IPS-20b (cell line): ENCODE data around the gene SEC14L6.
"Not testable (repeated sequence)": the region's sequence is repeated elsewhere in the genome, so short reads cannot be mapped to it uniquely, and the experiment has no call there.

Experiments used
- H3K27ac ChIP-seq: one replicate; pipeline ENCODE4 v1.5.1; 2013; ENCODE audit warnings: low read length
- H3K27me3 ChIP-seq: 2 replicates; pipeline ENCODE4 v1.6.1; 2013; ENCODE audit warnings: mild to moderate bottlenecking, low read length, inconsistent platforms; ENCODE audit not compliant: insufficient read depth
- H3K36me3 ChIP-seq: 2 replicates; pipeline ENCODE4 v1.6.1; 2013; ENCODE audit warnings: low read depth, mild to moderate bottlenecking, inconsistent platforms, low read length, moderate library complexity; ENCODE audit not compliant: insufficient read depth
- H3K4me1 ChIP-seq: 2 replicates; pipeline ENCODE4 v1.6.1; 2013; ENCODE audit warnings: mild to moderate bottlenecking, control low read depth, inconsistent platforms, low read length, moderate library complexity; ENCODE audit not compliant: insufficient read depth
- H3K4me3 ChIP-seq: 2 replicates; pipeline ENCODE4 v1.5.1; 2013; ENCODE audit warnings: mild to moderate bottlenecking, low read length, inconsistent platforms
- H3K9ac ChIP-seq: 2 replicates; pipeline ENCODE4 v1.6.1; 2013; ENCODE audit warnings: low read depth, mild to moderate bottlenecking, inconsistent platforms, low read length, moderate library complexity
- H3K9me3 ChIP-seq: 2 replicates; pipeline ENCODE4 v1.6.1; 2013; ENCODE audit warnings: mild to moderate bottlenecking, low read depth, low read length, inconsistent platforms; ENCODE audit not compliant: insufficient read depth

The SEC14L6 gene

GRCh38 chr22:30574997-30575671 lies 28.6 kb upstream of the SEC14L6 start:
- Histone ChIP-seq H3K4me1 (peaks cover 9% of the 10 kb centered on the region; the same call in 1 of the 2 replicates), H3K9me3 (no peaks in the 10 kb centered on the region), H3K9ac (peak overlapping the region; percentile 59), H3K27me3 (no peaks in the 10 kb centered on the region), H3K36me3 (peaks cover 47% of the 10 kb centered on the region), H3K4me3 (peak overlapping the region; percentile 62), H3K27ac (no peak overlapping the region)

DNA sequence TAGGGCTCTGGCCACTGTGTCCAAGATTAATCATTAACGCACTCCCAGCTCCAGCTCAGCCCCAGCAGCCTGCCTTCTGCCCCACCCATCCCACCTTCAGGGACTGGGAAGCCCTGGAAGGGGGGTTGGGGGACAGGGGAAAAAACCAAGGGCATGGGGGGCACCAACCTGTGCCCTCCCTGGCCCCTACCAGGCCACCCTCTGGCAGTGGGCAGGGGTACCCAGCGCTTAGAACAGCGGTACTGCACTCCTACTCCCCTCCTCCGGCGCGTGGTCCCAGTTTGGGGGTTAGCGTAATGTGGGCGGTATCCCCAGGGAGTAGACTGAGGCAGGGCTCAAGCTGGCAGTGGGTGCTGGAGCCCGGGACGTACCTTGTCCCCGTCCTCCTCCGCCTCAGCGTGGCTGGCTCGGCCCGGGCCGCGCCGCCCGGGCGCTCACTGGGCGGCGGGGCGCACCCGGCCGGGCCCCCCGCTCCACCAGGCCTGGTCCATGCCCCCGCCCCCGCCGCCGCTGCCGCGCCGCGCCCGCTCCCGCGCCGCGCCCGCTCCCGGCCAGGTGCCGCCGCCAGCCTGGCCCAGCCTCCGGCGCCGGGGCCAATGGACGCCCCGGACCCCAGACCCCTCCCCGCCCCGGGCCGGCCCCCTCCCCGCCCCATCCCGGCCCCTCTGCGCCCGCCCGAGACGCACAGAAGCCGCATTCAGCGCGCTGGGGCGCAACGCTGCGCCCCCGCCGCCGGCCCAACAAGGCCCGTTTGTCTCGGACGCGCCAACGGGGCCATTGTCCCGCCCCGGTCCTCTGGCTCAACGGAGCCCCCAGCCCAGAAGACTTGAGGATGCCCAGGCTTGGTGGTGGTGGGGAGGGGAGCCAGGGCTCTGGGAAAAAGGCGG lies 27.8 kb upstream of the SEC14L6 start, which contains the start of gene GAL3ST1:
Gene GAL3ST1, minus strand, starts transcription at position 571 of the 887 bp plus-strand sequence. CDS start 17,273 bp downstream, outside the sequence.
- H3K9ac ChIP-seq, result peak within 1 kb of the TSS; percentile 76
- peak within 1 kb of the TSS; percentile 78 for H3K4me3 ChIP-seq
- peaks cover 9% of the 10 kb centered on the region; the same call in 1 of the 2 replicates for H3K4me1 ChIP-seq
- H3K27ac ChIP-seq, result no peak within 1 kb of the TSS
- no peaks in the 10 kb centered on the region for H3K9me3 ChIP-seq
- H3K27me3 ChIP-seq, result no peaks in the 10 kb centered on the region
- peaks cover 39% of the 10 kb centered on the region for H3K36me3 ChIP-seq

GRCh38 chr22:30573594-30574094 lies 27.1 kb upstream of the SEC14L6 start:
- Histone ChIP-seq H3K27ac (no peak overlapping the region), H3K4me3 (peak overlapping the region; percentile 78; the same call in 1 of the 2 replicates), H3K27me3 (no peaks in the 10 kb centered on the region), H3K9me3 (no peaks in the 10 kb centered on the region), H3K4me1 (peaks cover 9% of the 10 kb centered on the region; the same call in 1 of the 2 replicates), H3K9ac (peak overlapping the region; percentile 76; the same call in 1 of the 2 replicates), H3K36me3 (peaks cover 32% of the 10 kb centered on the region)

DNA sequence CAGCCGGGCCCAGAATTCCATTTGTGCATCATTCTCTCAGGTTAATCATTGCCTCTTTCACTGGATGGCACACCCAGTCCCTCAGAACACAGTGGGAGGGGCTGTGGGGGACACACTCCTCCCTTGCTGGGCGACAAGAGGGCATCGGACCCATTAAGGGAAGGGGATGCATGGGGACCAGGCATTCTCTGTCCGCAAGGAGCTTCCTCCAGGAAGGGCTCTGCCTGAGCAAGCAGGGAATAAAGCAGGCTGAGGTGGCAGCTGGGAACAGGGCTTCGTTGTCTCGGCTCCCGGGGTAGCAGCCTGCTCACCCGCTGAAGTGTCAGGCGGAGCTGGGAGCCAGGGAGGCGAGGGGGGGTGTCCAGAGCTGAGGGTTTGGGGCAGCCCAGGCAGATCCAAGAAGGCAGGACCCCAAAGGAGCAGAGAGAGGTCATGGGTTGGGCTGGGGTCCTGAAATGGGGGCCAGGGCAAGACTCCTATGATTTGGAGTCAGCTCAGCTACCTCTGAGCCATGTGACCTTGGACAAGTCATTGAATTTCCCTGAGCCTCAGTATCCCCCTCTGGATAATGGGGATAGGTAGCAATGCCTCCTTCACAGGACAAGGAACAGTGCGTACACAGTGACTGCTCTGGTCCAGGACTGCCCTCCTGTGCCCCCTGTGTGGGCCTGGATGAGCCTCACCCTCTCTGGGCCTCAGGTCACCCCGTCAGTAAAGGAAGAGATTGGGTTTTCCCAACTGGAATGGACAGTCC lies 26.5 kb upstream of the SEC14L6 start:
- peaks cover 26% of the 10 kb centered on the region for H3K36me3 ChIP-seq
- no peak overlapping the region for H3K4me3 ChIP-seq
- H3K9ac ChIP-seq, result no peak overlapping the region
- H3K9me3 ChIP-seq, result no peaks in the 10 kb centered on the region
- H3K4me1 ChIP-seq, result peaks cover 9% of the 10 kb centered on the region; the same call in 1 of the 2 replicates
- H3K27me3 ChIP-seq, result no peaks in the 10 kb centered on the region
- H3K27ac ChIP-seq, result no peak overlapping the region

DNA sequence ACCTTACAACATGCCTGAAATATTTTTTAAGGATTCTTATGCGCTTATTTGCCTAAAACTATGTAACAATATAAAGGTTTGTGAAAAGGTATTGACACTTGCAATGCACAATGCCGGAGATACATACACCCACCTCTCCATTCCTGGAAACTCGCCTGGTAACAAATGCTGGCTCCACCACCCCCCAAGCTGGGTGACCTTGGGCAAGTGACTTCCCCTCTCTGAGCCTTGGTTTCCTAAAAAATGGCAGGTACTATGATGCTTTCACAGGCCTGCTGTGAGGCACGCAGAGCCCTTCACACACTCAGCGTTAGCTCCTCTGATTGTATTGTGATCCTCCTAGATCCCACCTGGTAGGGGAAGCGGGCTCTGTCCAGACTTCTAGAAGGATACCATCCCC lies 25.7 kb upstream of the SEC14L6 start:
- H3K9ac ChIP-seq, result no peak overlapping the region
- no peak overlapping the region for H3K4me3 ChIP-seq

GRCh38 chr22:30569674-30570202 lies 23.2 kb upstream of the SEC14L6 start:
- Histone ChIP-seq H3K9me3 (no peaks in the 10 kb centered on the region), H3K36me3 (no peaks in the 10 kb centered on the region), H3K27ac (no peak overlapping the region), H3K4me3 (no peak overlapping the region), H3K4me1 (peaks cover 9% of the 10 kb centered on the region; the same call in 1 of the 2 replicates), H3K9ac (no peak overlapping the region), H3K27me3 (no peaks in the 10 kb centered on the region)

More for the DNA sequence above, 25.7 kb upstream of the SEC14L6 start:
- Histone ChIP-seq H3K27ac (no peak overlapping the region), H3K36me3 (peaks cover 18% of the 10 kb centered on the region), H3K9me3 (no peaks in the 10 kb centered on the region), H3K27me3 (no peaks in the 10 kb centered on the region), H3K4me1 (peaks cover 9% of the 10 kb centered on the region; the same call in 1 of the 2 replicates)

- 0 out of 2 replicates have a peak, but pooled peaks cover 2% of the 10 kb centered on the region for H3K4me1 ChIP-seq
- no peak overlapping the region for H3K9ac ChIP-seq
- no peaks in the 10 kb centered on the region for H3K9me3 ChIP-seq
- no peaks in the 10 kb centered on the region for H3K36me3 ChIP-seq
- no peak overlapping the region for H3K4me3 ChIP-seq
- no peaks in the 10 kb centered on the region for H3K27me3 ChIP-seq
- no peak overlapping the region for H3K27ac ChIP-seq
Observed at GRCh38 chr22:30568137-30568805, 21.7 kb upstream of the SEC14L6 start.

- not testable (repeated sequence) for H3K27ac ChIP-seq, H3K4me3 ChIP-seq, H3K27me3 ChIP-seq, H3K4me1 ChIP-seq, H3K9me3 ChIP-seq, H3K36me3 ChIP-seq, H3K9ac ChIP-seq
Observed at GRCh38 chr22:30567277-30567676, 20.7 kb upstream of the SEC14L6 start.

GRCh38 chr22:30566125-30566524 lies 19.6 kb upstream of the SEC14L6 start:
- peaks cover 7% of the 10 kb centered on the region; the same call in 1 of the 2 replicates for H3K4me1 ChIP-seq
- H3K9ac ChIP-seq, result no peak overlapping the region
- H3K4me3 ChIP-seq, result no peak overlapping the region
- no peaks in the 10 kb centered on the region for H3K36me3 ChIP-seq
- no peak overlapping the region for H3K27ac ChIP-seq
- no peaks in the 10 kb centered on the region for H3K27me3 ChIP-seq
- H3K9me3 ChIP-seq, result no peaks in the 10 kb centered on the region

DNA sequence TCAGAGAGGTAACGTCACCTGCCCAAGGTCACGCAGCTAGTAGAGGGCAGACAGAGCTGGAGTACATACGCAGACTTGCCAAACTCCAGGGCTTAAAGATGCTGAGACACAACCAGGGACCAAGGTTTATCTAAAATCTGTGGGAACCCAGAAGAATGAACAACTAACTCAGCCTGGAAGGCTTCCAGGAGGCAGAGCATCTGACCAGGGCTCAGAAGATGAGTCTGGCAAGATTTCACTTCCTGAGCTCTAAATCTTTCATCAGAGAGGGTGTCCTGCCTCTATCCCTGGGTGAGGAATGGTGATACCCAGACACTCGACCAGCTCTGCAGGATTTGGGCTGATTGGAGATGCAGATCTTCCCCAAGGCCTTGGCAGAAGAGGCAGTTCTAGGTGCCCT lies 18.8 kb upstream of the SEC14L6 start:
- Histone ChIP-seq H3K36me3 (no peaks in the 10 kb centered on the region), H3K4me1 (peaks cover 9% of the 10 kb centered on the region; the same call in 1 of the 2 replicates), H3K4me3 (no peak overlapping the region), H3K27ac (no peak overlapping the region), H3K9me3 (no peaks in the 10 kb centered on the region), H3K9ac (no peak overlapping the region), H3K27me3 (no peaks in the 10 kb centered on the region)
